C4-2B (cell line): ENCODE results near the gene CALD1.

Experiments used
- H3K27ac ChIP-seq: fragments of 450-650 bp; 2 replicates; pipeline ENCODE4 v1.5.1; 2017
- CTCF ChIP-seq: fragments of 450-650 bp; conservative IDR thresholded peaks from 2 replicates; pipeline ENCODE4 v1.5.1; 2017; ENCODE audit warnings: mild to moderate bottlenecking
- ZFX ChIP-seq: fragments of 450-650 bp; IDR thresholded peaks from 2 replicates; pipeline ENCODE4 v1.6.1; 2017

The CALD1 gene

GRCh38 chr7:135012229-135012628 lies 232.8 kb downstream of the CALD1 start:
- no peak for TF ChIP-seq CTCF
- TF ChIP-seq ZFX = no peak
- H3K27ac ChIP-seq = no peak overlapping the region
